Adrenal gland (tissue), 5 donors: ENCODE results near the gene PAWR.

Source experiments
- POLR2A ChIP-seq, 2 donors: fragments of 450-650 bp; IDR thresholded peaks; one replicate each; pipeline ENCODE4 v1.6.1; 2017; ENCODE audit warnings: antibody characterized with exemption in 2 of 2, mild to moderate bottlenecking in 2 of 2, moderate library complexity in 1 of 2
- TF ChIP-seq, protein P1 (sequence below), 6 experiments: fragments of 450-650 bp in 4 of 6; fragments of 200-600 bp in 2 of 6; sonication (generic) in 1 of 6; IDR thresholded peaks; 1 replicate in 5 of 6; 2 replicates in 1 of 6; pipeline versions ENCODE4 v1.5.1 to v1.8.0; 2016 to 2021; ENCODE audit warnings: antibody characterized with exemption in 6 of 6, mild to moderate bottlenecking in 2 of 6, moderate library complexity in 1 of 6
- donor health status: DM: no; HTN: no; CAD: no.

DNA sequence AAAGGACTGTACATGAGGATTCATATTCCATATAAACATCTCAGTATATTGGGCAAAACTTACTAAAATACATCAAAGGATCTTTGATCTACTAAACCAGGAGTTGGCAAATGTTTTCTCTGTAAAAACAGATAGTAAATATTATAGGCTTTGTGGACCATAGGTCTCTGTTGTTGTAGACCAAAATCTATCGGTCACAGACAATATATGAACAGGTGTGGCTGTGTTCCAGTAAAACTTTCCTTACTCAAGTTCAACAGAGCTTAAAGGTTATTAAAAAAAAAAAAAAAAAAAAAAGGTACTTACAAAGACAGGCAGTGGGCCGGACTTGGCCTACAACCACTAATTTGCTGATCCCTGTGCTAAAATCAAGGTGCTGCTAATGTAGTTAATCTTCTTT lies 40.3 kb downstream of the PAWR start:
- TF ChIP-seq, protein P1, sequence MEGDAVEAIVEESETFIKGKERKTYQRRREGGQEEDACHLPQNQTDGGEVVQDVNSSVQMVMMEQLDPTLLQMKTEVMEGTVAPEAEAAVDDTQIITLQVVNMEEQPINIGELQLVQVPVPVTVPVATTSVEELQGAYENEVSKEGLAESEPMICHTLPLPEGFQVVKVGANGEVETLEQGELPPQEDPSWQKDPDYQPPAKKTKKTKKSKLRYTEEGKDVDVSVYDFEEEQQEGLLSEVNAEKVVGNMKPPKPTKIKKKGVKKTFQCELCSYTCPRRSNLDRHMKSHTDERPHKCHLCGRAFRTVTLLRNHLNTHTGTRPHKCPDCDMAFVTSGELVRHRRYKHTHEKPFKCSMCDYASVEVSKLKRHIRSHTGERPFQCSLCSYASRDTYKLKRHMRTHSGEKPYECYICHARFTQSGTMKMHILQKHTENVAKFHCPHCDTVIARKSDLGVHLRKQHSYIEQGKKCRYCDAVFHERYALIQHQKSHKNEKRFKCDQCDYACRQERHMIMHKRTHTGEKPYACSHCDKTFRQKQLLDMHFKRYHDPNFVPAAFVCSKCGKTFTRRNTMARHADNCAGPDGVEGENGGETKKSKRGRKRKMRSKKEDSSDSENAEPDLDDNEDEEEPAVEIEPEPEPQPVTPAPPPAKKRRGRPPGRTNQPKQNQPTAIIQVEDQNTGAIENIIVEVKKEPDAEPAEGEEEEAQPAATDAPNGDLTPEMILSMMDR (IDR thresholded peaks at IDR 0.05), result no peak
- TF ChIP-seq POLR2A (IDR thresholded peaks at IDR 0.05), result no peak
